GM19238 (cell line): ENCODE measurements around the gene SCN10A.

ENCODE experiments used
- DNase-seq: peaks from one replicate; pipeline ENCODE4 v3.0.0; 2011; ENCODE audit warnings: low spot score; ENCODE audit not compliant: insufficient read length

SCN10A gene

DNA sequence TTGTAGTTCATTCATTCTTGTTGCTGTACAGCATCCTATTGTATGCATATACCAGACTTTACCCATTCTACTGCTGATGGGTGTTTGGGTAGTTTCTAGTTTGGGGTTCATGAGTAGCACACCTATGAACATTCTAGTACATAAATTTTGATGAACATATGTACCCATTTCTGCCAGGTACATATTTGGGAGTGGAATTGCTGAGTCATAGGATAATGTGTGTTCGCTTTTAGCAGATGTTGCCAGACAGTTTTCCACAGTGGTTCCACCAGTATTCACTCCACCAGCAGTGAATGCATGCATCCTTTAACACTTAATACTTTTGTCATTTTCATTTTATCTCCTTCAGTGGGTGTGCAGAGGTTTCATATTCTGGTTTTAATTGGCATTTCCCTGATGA is 163.1 kb downstream of the SCN10A start:
- DNase-seq, result no peak

DNA sequence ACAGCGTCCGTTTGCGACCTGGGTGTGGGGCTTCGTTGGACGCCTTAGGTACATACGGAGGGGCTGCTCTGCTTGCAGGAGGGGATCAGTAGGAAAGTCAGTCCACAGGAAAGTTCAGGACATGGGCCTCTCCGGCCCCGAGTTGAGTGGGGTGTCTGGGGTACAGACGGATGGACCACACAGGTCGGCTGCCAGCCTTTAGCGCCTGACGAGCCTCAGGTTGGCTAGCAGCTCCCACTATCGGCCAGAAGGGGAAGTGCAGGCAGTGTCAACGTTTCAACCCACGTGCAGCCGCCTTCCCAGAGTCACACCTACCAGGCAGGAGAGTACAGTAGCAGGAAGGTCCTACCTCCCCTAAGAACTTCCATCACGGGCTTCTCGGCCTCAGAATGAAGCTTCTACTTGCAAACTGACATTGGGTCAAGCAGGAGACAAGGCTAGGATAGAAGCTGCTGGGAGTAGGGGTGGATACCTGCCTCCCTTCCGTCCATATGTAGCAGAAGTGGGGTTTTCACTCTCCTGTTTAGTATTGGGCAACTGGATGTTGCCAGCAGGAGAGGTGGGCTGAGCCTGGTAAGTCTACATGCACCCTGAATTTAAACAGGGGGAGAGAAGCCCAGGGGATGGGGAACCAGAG is 164.7 kb downstream of the SCN10A start:
- DNase-seq, result peak; percentile 62

DNA sequence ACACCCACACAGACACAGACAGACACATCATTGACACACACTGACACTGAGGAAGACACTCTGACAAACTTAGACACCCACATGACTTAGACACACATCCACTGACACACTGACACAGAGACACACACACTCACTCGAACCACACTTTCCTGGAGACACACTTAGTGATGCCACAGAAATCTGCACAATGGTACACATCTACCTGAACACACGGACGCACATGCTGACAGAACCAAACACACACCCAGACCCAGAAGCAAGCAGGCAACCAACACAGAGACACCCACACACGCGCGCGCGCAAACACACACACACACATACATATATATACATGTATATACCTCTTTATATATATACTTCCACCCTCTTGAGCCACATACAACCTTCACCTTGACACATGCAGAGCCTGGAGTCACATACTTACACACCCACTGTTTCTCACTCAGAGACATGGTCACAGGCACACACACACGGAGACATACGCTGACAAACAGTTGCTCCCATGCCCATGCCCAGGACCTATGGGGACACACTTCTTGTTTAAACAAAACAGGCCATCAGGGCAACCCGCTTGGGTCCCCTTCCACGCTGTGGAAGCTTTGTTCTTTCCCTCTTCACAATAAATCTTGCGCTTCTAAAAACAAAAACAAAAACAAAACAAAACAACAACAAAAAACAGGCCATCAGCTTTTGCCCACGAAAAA is 165.6 kb downstream of the SCN10A start:
- DNase-seq, result no peak

DNA sequence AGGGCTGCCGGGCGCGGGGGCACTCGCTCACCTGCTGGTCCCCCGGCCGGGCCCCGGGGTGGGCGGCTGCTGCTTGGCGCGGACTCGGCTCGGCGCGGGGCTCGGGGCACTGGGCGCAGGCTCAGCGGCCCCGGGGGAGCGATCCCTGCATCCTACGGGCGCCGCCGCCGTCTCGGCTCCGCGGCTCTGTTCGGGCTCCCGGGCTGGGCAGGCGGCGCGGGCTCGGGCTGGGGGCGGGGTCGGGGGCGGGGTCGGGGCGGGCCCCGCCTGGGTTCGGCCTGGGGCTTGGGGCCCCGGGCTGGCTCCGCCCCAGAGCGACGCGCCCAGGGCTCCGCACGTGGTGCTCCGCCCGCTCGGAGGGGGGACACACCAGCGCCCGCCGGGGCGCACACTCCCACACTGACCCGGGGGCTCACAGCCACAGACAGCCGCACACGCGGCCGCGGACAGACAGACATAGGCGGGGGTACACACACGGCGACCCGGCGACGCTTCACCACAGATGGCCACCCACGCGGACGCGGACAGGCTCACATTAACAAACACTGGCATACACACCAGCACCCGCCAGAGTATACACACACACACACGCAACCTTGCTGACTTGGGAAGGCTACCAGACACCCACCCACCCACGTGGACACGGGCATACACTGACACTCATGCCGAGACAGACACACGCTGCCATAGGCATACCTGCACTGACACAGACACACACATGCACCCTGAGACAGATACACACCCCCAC is 166.3 kb downstream of the SCN10A start, which contains the start of gene SCN5A:
Gene SCN5A (minus strand): TSS at position 188 of the 748 bp plus-strand sequence. CDS start 16,380 bp downstream, outside the sequence.
- peak; percentile 52 for DNase-seq

DNA sequence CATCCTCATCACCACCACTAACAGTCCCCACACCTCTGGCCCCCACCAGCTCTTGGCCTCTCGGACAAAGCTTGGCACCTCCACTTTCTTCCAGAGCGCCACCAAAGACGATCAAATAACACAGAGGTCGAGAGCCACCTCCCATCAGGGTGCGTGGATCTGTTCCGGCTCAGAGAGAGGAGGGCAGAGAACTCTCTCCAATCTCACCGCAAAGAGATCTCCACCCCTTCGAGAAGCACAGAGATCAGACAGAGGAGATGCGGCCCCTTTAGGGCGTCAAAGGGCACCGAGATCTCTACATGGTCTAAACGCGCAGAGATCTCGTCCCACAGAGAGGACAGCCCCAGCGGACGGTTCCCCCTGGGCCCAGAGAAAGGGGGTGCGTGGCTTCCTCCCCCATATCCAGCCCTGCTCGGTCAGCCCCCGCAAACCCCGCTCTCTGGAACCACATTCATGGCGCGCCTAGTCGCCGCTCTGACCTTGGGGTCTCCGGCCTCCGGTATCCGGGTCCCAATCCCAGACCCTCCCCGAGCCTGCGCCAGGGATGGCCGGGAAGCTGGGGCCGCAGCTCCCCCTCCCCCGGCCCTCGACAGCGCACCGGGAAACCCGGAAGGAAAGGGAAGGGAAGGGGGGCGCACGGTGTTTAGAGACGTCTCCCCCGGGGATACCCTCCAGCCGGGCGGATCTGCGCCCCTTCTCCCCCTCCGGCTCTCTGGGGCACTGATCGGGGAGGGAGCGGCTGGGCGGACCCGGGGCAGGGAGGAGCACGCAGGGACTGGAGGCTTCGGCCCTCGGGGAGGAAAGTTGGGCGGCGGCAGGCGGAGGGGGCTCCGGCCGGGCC is 167.1 kb downstream of the SCN10A start:
- no peak for DNase-seq

DNA sequence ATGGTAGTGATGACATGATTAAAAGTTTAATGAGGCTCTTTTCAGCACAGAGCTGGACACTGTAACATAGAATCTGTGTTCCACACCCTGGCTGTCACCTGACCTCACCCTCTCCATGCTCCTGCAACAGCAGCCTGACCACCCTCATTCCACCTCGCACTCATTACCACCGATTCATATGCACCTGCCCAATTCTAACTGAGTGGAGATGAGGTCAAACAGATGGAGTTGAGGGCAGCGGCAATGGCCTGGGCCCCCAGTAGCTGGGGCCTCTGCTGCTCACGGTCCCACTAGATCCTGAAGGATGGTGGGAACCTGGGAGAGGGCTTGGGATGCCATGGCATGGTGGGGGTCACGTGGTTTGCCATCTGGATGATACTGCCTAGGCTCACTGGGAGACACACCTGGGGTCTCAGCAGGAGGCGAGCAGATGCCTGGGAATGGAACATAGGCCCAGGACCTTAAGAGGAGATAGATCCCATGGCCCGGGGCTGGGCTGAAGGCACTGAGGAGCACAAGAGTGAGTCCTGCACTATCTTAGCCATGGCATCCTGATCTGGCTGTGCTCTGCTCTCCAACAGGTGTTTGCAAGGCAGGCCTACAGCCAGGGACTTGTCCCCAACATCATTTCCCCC is 167.9 kb downstream of the SCN10A start:
- DNase-seq, result no peak

DNA sequence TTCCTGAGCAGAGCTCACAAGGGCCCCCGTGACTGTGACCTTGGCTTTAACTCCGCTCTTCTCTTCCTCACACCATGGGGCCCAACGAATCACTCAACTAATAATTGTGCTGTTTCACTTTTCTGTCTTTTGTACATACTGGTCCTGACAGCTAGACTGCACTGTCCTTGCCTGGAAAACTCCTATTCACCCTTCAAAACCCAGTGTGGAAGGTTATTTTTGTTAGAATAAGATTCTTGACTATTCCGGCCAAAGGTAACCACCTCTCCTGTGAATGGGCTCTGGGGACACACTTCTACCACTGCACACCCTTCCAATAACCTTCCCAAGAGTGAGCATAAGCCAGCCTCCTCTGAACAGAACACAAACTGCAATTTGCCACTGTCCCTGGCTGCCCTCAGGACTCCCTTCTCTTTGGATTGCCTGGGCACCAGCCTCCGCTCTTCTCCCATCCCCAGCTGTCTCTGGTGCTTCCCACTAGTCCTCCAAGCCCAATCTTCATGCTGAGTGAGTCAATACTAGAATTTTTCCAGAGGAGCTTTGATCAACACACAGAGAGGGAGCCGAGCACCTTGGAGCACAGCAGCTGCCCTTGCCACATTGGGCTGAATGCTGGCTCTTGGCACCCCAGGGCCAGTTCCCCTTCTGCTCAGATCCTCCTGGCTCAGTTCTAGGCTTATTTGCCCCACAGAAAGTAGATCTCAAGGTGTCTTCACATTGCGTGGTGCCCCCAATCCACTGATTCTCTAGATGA is 168.6 kb downstream of the SCN10A start:
- no peak for DNase-seq
